Mesenteric fat pad (tissue), 1 donor: ENCODE data around the gene AFP. TPM values are rescaled to one million over a fixed set of nuclear protein-coding genes. Genes with fewer than 3 reads are reported as not detected.

Experiments used
- DNase-seq: peaks from one replicate; pipeline ENCODE4 v3.0.0-alpha.2; 2020; ENCODE audit warnings: low spot score
- total RNA-seq: library from RNA; stranded (reverse); fragmentation: NEBNext Ultra II Directional; extraction: Animal tissue kit (Norgen Biotek cat#: 25700); gene quantifications from one replicate; pipeline ENCODE4 v1.2.1, GENCODE V29; 2021
- donor health status: DM: yes; HTN: yes; CAD: no.

Gene AFP
- total RNA-seq, 1 donor from 2014 or later = not detected

DNA sequence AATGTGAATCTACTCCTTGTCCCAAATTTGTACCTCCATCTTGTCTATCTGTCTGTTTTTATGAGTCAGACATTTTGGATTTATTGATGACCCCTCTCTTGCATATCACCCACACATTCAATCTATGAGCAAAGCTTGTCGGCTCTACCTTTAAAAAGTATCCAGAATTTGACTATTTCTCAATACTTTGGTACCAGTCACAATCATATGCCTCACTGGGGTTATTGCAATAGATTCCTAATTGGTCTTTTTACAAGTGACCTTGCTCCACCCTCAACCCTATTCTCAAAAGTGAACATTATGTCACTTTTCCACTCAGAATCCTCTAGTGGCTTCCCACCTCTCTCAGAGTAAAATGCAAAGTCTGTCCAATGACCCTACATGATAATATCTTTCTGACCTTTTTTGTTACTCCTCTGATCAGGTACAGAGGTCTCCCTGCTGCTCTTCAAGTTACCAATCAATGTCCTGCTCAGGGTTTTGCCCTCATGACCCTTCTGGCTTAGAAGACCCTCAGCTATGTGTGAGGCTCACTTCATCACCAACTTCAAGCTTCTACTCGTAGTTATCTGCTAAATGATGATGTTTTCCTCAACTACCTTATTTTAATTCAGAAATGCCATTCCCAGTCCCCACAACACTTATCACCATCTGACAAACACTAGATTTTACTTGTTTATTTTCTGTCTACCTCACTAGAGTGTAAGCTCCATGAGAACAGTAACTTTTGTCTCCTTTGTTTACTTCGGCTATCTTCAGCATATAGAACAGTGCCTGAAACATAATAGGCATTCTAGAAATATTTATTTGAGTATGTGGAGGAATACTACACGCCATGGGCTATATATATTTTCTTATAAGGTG lies 22.4 kb downstream of the AFP start:
- no peak for DNase-seq

DNA sequence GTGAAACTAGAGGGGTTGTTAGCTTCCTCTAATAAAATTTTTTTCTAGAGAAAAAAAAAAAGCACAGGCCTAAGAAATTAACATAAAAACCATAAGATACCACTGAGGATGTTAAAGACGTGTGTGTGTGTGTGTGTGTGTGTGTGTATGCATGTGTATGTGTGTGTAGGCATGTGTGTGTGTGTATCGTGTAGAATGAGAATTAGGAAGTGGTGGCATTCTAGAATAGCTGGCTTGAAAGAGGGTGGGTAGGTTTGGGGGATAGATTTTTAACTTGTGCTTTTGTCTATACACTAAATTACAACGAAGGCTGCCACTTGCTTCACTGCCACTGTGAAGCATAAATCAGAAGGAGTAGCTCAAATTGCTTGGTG lies 23.0 kb downstream of the AFP start:
- no peak for DNase-seq

DNA sequence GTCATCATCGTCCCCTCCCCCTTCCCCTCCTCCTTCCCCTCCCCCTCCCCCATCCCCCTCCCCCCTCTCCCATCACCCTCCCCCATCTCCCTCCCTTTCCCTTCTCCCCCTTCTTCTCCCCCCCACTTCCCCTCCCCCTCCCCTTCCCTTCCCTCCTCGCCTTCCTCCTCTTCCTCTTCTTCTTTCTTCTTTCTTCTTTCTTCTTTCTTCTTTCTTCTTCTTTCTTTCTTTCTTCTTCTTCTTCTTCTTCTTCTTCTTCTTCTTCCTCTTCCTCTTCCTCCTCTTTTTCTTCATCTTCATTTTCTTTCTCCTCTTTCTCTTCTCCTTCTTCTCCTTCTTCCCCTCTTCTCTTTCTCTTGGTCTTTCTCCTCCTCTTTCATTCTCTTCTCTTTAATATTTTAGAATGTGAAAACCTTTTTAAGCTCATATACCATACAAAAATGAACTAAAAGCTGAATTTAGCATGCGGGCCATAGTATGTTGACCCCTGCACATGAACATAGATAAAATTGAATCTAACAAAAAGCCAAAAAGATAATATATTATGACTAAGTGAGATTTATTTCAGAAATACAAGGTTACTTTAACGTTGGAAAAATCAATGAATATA lies 25.0 kb downstream of the AFP start:
- DNase-seq = no peak

DNA sequence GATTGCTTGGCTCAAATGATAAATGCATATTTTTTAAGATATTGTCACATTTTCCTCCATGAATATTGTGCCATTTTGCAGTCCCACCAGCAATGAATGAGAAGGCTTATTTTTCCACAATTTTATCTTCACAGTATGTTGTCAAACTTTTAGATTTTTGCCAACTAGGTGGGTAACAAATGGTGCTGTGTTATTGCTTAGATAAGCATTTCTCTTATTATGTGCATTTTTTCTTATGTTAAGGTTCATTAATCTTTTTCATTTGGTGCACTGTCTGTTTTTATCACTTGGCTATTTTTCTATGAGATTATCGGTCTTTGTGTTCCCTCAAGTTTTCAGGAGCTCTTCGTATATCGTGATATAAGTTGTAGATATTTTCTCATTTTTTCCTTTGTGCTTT lies 32.1 kb downstream of the AFP start:
- no peak for DNase-seq

DNA sequence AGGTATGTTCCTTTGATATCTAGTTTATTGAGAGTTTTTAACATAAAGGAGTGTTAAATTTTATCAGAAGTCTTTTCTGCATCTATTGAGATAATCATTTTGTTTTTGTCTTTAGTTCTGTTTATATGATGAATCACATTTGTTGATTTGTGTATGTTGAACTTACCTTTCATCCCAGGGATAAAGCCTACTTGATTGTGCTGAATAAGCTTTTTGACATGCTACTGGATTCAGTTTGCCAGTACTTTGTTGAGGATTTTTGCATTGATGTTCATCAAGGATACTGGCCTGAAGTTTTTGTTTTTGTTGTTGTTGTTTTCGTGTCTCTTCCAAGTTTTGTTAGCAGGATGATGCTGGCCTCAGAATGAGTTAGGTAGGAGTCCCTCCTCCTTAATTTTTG lies 34.7 kb downstream of the AFP start:
- DNase-seq = no peak

DNA sequence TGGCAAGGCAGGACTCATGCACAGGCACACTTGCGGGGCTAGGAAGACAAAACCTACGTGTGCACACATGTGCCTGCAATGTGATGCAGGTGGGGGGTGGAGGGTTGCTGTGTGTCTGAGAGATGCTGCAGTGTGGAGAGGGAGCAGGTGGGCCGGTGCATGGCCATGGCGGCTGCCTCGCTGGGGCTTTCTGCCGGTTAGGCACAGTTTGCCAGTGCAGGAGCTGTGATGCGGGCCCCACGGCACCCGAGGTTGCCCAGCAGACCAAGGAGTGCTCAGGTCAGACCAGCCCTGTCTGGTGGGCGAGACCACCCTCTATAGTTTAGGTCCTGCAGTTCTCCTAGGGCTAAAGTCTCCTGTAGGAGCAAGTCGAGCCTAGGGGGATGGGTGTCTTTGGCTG lies 41.2 kb downstream of the AFP start:
- no peak for DNase-seq

DNA sequence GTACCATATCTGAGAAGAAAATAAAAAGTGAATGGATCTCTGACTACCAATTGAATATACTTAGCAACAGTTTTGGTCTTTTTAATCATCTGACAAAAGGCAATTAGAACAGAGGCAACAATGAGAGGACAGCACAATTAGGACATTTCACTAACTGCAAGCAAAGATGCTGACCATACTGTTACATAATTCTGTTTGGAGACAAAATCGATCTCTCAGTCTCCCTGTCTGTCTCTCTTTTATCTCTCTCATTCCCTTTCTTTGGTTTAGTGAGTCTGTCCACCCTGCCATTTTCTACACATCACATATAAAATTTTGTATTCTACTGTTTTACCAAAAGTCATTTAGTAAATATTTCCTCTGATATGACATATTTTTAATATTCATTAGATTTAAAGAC lies 43.3 kb downstream of the AFP start:
- no peak for DNase-seq

DNA sequence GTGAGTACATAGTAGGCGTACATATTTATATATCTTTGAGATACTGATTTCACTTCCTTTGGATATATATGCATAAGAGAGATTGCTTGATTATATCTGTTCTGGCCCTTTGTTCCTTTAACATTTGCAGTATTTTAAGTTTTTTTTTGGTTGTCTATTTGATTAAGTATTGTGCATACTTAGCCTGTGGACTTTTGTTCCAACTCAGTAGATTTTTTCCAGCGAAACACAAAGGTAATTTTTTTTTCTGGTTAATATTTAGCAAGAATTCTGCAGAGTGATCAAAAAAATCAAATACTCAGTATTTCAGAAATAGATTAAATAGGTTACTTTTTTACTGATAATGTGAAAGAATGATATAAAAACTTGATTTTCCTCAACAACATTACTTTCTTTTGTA lies 45.3 kb downstream of the AFP start, which contains the start of gene AFM:
TSS of gene AFM (plus strand) at position 388 of the 400 bp plus-strand sequence. CDS start 31 bp downstream, outside the sequence.
- no peak for DNase-seq

DNA sequence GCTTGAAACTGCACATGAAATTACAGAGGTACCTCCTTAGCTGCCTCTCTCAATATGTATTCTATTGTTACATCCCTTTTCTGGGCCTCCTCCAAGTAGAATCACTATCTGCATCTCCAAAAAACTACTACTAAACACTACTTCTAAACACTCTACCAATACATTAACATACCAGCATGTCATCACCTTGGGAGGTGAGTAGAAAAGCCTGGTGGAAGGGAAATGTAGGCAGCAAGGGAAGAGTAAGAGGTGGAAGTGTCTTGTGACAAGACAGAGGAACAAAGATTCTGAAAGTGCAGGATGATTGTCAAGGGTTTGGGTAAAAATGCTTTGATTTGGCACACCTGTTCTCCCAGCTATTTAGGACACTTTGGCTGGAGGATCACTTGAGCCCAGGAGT lies 49.1 kb downstream of the AFP start:
- DNase-seq = no peak

DNA sequence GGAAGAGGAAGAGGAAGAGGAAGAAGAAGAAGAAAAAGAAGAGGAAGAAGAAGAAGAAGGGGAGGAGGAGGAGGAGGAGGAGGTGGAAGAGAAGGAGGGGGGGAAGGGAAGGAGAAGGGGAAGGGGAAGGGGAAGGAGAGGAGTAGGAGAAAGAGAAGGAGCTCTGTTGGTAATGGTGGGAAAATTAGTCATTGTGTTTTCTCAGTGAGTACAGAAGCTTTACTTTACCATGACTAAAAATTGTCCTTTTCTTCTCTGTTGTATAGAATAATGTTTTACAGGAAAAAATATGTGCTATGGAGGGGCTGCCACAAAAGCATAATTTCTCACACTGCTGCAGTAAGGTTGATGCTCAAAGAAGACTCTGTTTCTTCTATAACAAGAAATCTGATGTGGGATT lies 49.6 kb downstream of the AFP start:
- DNase-seq = no peak

DNA sequence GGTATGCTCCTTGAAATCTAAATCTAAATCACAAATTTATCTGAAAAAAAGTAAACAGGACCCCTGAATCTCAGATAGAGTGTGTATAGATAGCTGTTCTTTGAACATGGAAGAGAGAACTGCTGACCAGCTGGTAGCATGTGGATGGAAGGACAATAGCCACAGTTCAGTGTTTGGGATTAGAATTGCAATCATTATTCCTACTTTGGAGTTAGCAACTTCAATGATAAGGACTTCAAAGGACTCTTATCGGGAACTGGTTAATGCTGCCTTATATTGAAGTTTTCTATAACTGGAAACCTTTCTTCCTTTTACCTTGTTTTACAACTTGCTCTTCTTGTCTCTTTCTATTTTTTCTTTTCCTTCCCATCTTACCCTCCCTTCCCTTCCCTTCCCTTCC lies 50.5 kb downstream of the AFP start:
- no peak for DNase-seq

DNA sequence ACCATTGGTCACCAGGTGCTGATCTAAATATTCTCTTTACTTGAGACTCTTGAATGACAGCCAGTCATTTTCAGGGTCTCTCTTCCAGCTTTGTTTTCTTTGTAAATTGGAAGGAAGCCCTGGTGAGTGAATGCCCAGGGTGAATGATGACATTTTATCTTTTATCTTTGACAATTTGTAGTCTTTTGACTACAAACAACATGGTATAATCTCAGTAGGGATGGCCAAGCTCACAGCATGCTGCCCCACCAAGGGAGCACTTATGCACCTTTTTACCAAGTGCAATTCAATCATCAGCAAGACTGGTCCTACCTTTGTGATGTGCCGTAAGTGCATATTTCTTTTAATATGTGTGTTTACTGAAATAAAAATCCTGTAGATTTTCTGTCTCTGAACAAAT lies 51.2 kb downstream of the AFP start:
- DNase-seq = no peak

DNA sequence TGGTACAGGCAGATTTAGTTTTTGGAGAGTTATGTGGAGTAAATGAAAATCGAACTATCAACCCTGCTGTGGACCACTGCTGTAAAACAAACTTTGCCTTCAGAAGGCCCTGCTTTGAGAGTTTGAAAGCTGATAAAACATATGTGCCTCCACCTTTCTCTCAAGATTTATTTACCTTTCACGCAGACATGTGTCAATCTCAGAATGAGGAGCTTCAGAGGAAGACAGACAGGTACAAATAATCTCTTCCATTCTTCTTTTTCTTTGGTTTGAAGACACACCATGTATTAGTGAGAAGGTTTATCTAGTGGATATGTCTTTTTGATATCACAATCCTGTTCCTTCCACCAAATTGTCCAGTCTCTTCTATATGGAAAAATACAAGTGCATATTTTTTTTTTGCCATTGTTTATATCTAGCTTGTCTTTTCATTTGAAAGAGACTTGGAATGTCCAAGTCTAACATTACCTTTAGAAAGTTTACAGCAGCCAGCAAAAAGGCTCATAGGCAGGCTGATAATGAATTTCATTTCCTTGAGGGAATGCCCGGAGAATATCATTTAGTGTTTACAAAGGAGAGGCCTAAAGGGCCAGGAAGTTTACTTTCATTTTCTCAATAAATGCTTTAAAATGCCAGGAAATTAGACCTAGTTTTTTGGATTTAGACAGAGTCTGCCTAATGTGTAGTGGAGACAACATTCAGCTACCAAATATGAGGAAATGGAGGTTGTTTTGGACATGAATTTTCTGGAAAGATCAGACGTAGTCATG lies 64.2 kb downstream of the AFP start:
- no peak for DNase-seq

DNA sequence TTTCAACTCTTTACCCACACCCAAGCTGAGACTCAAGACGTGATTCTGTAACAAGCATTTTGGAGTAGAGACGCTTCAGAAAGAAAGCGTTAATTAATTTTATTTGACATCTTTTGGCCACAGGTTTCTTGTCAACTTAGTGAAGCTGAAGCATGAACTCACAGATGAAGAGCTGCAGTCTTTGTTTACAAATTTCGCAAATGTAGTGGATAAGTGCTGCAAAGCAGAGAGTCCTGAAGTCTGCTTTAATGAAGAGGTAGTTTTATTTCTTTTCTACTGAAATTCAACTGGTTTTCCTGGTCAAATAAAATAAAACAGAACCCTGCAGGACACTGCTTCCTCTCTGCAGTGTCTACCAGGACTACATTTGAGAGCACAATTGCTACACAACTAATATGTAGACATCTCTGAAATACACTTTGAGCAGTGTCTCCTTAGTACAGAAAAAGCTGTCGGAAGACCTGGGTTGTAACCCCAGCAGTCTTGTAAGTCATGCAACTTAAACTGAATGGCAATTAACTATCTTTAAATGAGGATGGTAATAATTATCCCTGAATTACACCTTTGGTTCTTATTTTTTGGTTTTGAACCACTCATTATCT lies 65.7 kb downstream of the AFP start:
- DNase-seq = no peak

DNA sequence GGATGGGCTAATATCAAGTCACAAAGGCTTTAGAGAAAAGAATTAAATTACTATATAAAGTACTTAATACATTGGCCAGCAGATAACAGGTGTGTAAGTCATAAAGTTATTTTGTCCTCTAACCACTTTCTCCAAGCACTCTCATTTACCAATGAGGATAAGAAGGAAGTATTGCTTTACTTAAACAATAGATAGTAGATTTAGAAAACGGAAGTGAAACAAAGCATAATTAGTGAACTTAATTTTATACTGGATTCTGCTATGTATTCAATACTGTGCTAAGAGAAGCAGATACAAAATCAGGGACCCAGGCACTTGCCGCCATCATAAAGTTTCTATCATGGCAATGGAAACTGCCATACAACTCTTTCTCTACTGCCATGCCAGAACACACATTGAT lies 69.5 kb downstream of the AFP start:
- DNase-seq = no peak

Other genes with a start within 250 kb of the AFP start
- 65.8 TPM for gene ANKRD17, start 177.4 kb upstream of the AFP start, total RNA-seq
- gene ALB, start 31.9 kb upstream of the AFP start, total RNA-seq = 0.48 TPM
- gene AFM, start 45.5 kb downstream of the AFP start, total RNA-seq = not detected
- gene RASSF6, start 184.2 kb downstream of the AFP start, total RNA-seq = not detected